ENCODE data around the gene HOXD1. TPM values are rescaled to one million over a fixed set of nuclear protein-coding genes. Genes with fewer than 3 reads are reported as not detected.

HOXD1 gene
- total and polyA plus RNA-seq, 2 of the 4 experiments (the other 2 are of a cell fraction), result not detected

DNA sequence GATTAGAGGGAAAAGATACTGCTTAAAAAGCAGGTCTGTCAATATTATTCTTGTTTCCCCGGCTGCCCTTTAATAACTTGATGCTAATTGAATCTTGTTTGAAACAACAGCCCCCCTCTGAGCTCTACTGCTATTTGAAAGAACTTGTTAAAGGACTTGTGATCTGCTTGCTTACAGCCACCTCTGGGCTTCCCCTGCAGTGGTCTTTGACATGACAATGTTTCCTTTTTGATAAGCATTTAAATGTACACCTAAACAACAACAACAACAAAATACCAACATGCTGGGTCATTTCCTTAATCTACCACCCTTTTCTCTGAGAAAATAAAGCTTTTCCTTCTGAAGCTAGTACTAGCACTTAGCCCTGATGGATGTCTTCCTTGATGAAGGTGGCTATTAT is 3.9 kb downstream of the HOXD1 start:
- Histone ChIP-seq H3K14ac (replicated peaks; ENCODE audit: low read depth, low read length) (no peak overlapping the region), H3K9ac (ENCODE audit: low read depth, low read length) (no peak overlapping the region), H3K18ac (ENCODE audit: low read depth, low read length) (no peak overlapping the region), H2AFZ (replicated peaks; ENCODE audit: low read length, poor library complexity) (no peak overlapping the region), H3K4me1 (ENCODE audit: control insufficient read depth, insufficient read depth, low read length) (peaks cover 2% of the 10 kb centered on the region; the same call in 1 of the 2 replicates), H2AK5ac (ENCODE audit: low read depth, low read length) (no peak overlapping the region), H2BK120ac (ENCODE audit: low read depth, low read length) (no peak overlapping the region), H3K4me2 (ENCODE audit: low read depth, low read length) (no peak overlapping the region), H4K8ac (ENCODE audit: low read depth in 2 of 2, low read length in 2 of 2) (no peak overlapping the region), H3K9me1 (ENCODE audit: insufficient read depth, low read length) (no peaks in the 10 kb centered on the region), H3K9me3 (ENCODE audit: control insufficient read depth, insufficient read depth, low read length) (peaks cover 8% of the 10 kb centered on the region), H3K4ac (ENCODE audit: low read depth, low read length) (no peak overlapping the region), H4K5ac (ENCODE audit: low read depth, low read length) (no peak overlapping the region), H3K4me3 (ENCODE audit: insufficient read depth, low read depth, low read length) (no peak overlapping the region), H4K20me1 (ENCODE audit: insufficient read depth, low read length) (no peaks in the 10 kb centered on the region), H2AK9ac (replicated peaks; ENCODE audit: low read depth, low read length, poor library complexity) (no peak overlapping the region), H4K91ac (ENCODE audit: insufficient read depth, low read depth, low read length) (no peak overlapping the region), H3K23ac (ENCODE audit: low read depth, low read length) (no peak overlapping the region), H2BK20ac (ENCODE audit: low read depth, low read length) (no peak overlapping the region), H3K27ac (ENCODE audit: insufficient read depth, low read length) (no peak overlapping the region), H3K79me1 (ENCODE audit: low read depth in 1 of 2, low read length in 2 of 2) (no peaks in the 10 kb centered on the region), H3K36me3 (ENCODE audit: control insufficient read depth, insufficient read depth, low read length) (no peaks in the 10 kb centered on the region), H3K56ac (ENCODE audit: extremely low read depth, insufficient read depth, low read length) (no peak overlapping the region), H2BK15ac (ENCODE audit: low read depth, low read length) (no peak overlapping the region), H3K27me3 (ENCODE audit: control insufficient read depth, insufficient read depth, low read length) (peaks cover 41% of the 10 kb centered on the region), H2BK5ac (ENCODE audit: low read depth, low read length, poor library complexity, severe bottlenecking) (no peak overlapping the region)
- ChIA-PET CTCF (no interaction called here), POLR2A (ENCODE audit: unreplicated experiment) (no interaction called here)
- ATAC-seq (ENCODE audit: low read depth) (no peak), DNase-seq (no peak)
- dilution Hi-C loops (cut with HindIII; ENCODE audit: low sequenced_read_pairs, unreplicated experiment), result no loop called here
- TF ChIP-seq ELK1 (IDR thresholded peaks at IDR 0.05; ENCODE audit: borderline replicate concordance, low read depth, low read length), result no peak
- no TSS peak for BruUV-seq (replicated peaks)
- intact Hi-C loops (cut with micrococcal nuclease), result no loop called here
- WGBS, 2 experiments (ENCODE audit: extremely low coverage in 2 of 2, insufficient read length in 1 of 2), result no CpG with 5 or more reads among the region's 1 CpG
- in situ Hi-C loops (cut with MboI; ENCODE audit: low sequenced_read_pairs), result no loop called here

Measured in IMR-90 (cell line).